CD4-positive, alpha-beta T cell (primary cell): ENCODE results near the gene DRAM1. TPM values are rescaled to one million over a fixed set of nuclear protein-coding genes. Genes with fewer than 3 reads are reported as not detected.
"Not testable (repeated sequence)": the region's sequence is repeated elsewhere in the genome, so short reads cannot be mapped to it uniquely, and the experiment has no call there.

Source experiments
- ATAC-seq: fragments of 200-7000 bp; cut with Tn5 transposase; one replicate; pipeline ENCODE4 v1.10.0; 2022; ENCODE audit warnings: mild to moderate bottlenecking; ENCODE audit not compliant: poor library complexity
- CTCF ChIA-PET: fragments of 350-600 bp; sonication (Branson Sonifier 250); formaldehyde crosslinking; loops from one replicate; lab custom pipeline; 2021; ENCODE audit warnings: antibody characterized with exemption, inconsistent platforms; lab: Charles Lee
- POLR2A ChIA-PET: fragments of 350-600 bp; sonication (Branson Sonifier 250); formaldehyde crosslinking; loops from one replicate; lab custom pipeline; 2021; ENCODE audit warnings: antibody characterized with exemption, inconsistent platforms; lab: Charles Lee
- DNase-seq, 14 experiments: peaks; one replicate each; pipeline ENCODE4 v3.0.0-alpha.2; 2013 to 2020; ENCODE audit warnings: mixed read lengths in 2 of 14
- H3K27ac ChIP-seq, 2 donors: one replicate each; pipeline versions ENCODE4 v1.5.1 to v1.7.0; 2013; ENCODE audit warnings: low read length in 2 of 2, low read depth in 1 of 2, mild to moderate bottlenecking in 1 of 2
- H3K27me3 ChIP-seq, 2 experiments: 1 replicate in 1 of 2; 2 replicates in 1 of 2; pipeline versions ENCODE4 v1.6.1 to v1.7.0; 2013; ENCODE audit warnings: low read length in 2 of 2, control low read depth in 1 of 2, mild to moderate bottlenecking in 1 of 2, moderate library complexity in 1 of 2; ENCODE audit not compliant: insufficient read depth in 2 of 2, control insufficient read depth in 1 of 2
- H3K36me3 ChIP-seq: one replicate; pipeline ENCODE4 v1.6.1; 2013; ENCODE audit warnings: low read length, control low read depth; ENCODE audit not compliant: insufficient read depth
- H3K4me1 ChIP-seq: one replicate; pipeline ENCODE4 v1.6.1; 2013; ENCODE audit warnings: low read length, control low read depth; ENCODE audit not compliant: insufficient read depth
- H3K4me3 ChIP-seq: one replicate; pipeline ENCODE4 v1.5.1; 2013; ENCODE audit warnings: mild to moderate bottlenecking, low read length, moderate library complexity
- H3K9me3 ChIP-seq, 2 experiments: 1 replicate in 1 of 2; 2 replicates in 1 of 2; pipeline versions ENCODE4 v1.6.1 to v1.7.0; 2013; ENCODE audit warnings: low read length in 2 of 2, mild to moderate bottlenecking in 2 of 2, control low read depth in 1 of 2, moderate library complexity in 1 of 2; ENCODE audit not compliant: control insufficient read depth in 1 of 2, insufficient read depth in 1 of 2
- H3K27ac Mint-ChIP-seq: one replicate; pipeline ENCODE4 v1.8.0; 2020; ENCODE audit warnings: mixed read lengths
- H3K27me3 Mint-ChIP-seq: one replicate; pipeline ENCODE4 v1.8.0; 2021; ENCODE audit warnings: mixed read lengths
- H3K36me3 Mint-ChIP-seq: one replicate; pipeline ENCODE4 v1.8.0; 2021; ENCODE audit warnings: low read depth, mixed read lengths
- H3K4me1 Mint-ChIP-seq: one replicate; pipeline ENCODE4 v1.8.0; 2021; ENCODE audit warnings: low read depth, mixed read lengths
- H3K4me3 Mint-ChIP-seq: one replicate; pipeline ENCODE4 v1.8.0; 2020; ENCODE audit warnings: mild to moderate bottlenecking, mixed read lengths
- H3K9me3 Mint-ChIP-seq: one replicate; pipeline ENCODE4 v1.8.0; 2020; ENCODE audit warnings: mixed read lengths
- CTCF ChIP-seq: fragments of 200-600 bp; IDR thresholded peaks from one replicate; pipeline ENCODE4 v1.8.0; 2022; ENCODE audit warnings: antibody characterized with exemption, mild to moderate bottlenecking
- intact Hi-C, 2 experiments: fragments of 100-400 bp; cut with DNase I in 1 of 2; cut with micrococcal nuclease in 1 of 2; formaldehyde crosslinking; loops; one replicate each; pipeline versions ENCODE4 v1.15.1 to v1.9.0; 2023 to 2025; cut with DNase I, micrococcal nuclease
- total RNA-seq, 174 experiments: library from RNA in 2 of 174; stranded (reverse) in 2 of 174; gene quantifications; one replicate each; pipeline ENCODE4 v1.2.3 and lab custom pipeline; 2021 to 2026

Gene DRAM1
- total RNA-seq, 2 experiments from 2014 or later, result 1.3 to 1.6 TPM

GRCh38 chr12:101855364-101855884 is 22.0 kb upstream of the DRAM1 start:
- H3K27me3 ChIP-seq, result no peaks in the 10 kb centered on the region
- H3K4me1 ChIP-seq, result no peaks in the 10 kb centered on the region
- TF ChIP-seq CTCF, result no peak
- CTCF ChIA-PET, result interaction anchor here (1.4 kb wide), 1 partner anchor 24 kb away, joined by 3 read pairs; the partner anchor contains the start of gene GNPTAB
- H3K4me3 ChIP-seq, result no peak overlapping the region
- H3K27ac ChIP-seq, result no peak overlapping the region
- intact Hi-C loops, result no loop called here
- no peaks in the 10 kb centered on the region for H3K27me3 Mint-ChIP-seq
- H3K27ac Mint-ChIP-seq, result no peak overlapping the region
- no peaks in the 10 kb centered on the region for H3K9me3 Mint-ChIP-seq
- no peaks in the 10 kb centered on the region for H3K36me3 ChIP-seq
- no peaks in the 10 kb centered on the region for H3K4me1 Mint-ChIP-seq
- DNase-seq (no peak), ATAC-seq (no peak)
- POLR2A ChIA-PET, result no interaction called here
- H3K9me3 ChIP-seq, result no peaks in the 10 kb centered on the region
- H3K4me3 Mint-ChIP-seq, result no peak overlapping the region
- H3K36me3 Mint-ChIP-seq, result no peaks in the 10 kb centered on the region

- no peaks in the 10 kb centered on the region for H3K27me3 Mint-ChIP-seq
- no peak for ATAC-seq
These were observed 21.4 kb upstream of the DRAM1 start for GRCh38 chr12:101855976-101856375.

GRCh38 chr12:101856614-101857013 is 20.8 kb upstream of the DRAM1 start:
- H3K9me3 Mint-ChIP-seq, H3K27ac Mint-ChIP-seq, POLR2A ChIA-PET, ATAC-seq, H3K27me3 ChIP-seq, H3K36me3 Mint-ChIP-seq, DNase-seq, H3K4me1 ChIP-seq, H3K36me3 ChIP-seq, H3K9me3 ChIP-seq, intact Hi-C loops, H3K27ac ChIP-seq, H3K27me3 Mint-ChIP-seq, H3K4me3 ChIP-seq, H3K4me3 Mint-ChIP-seq, H3K4me1 Mint-ChIP-seq: not testable (repeated sequence)
- CTCF ChIA-PET, result interaction anchor here (1.4 kb wide), 1 partner anchor 25 kb away, joined by 3 read pairs; the partner anchor contains the start of gene GNPTAB

More at GRCh38 chr12:101855976-101856375, 21.4 kb upstream of the DRAM1 start:
- TF ChIP-seq CTCF, result no peak
- ChIA-PET POLR2A (no interaction called here), CTCF (interaction anchor here (1.4 kb wide), 1 partner anchor 25 kb away, joined by 3 read pairs; the partner anchor contains the start of gene GNPTAB)
- no peak for DNase-seq
- H3K4me3 Mint-ChIP-seq, result no peak overlapping the region
- no peak overlapping the region for H3K27ac Mint-ChIP-seq
- Histone ChIP-seq H3K9me3 (no peaks in the 10 kb centered on the region), H3K27me3 (no peaks in the 10 kb centered on the region), H3K4me3 (no peak overlapping the region), H3K27ac (no peak overlapping the region), H3K36me3 (no peaks in the 10 kb centered on the region), H3K4me1 (no peaks in the 10 kb centered on the region)
- intact Hi-C loops, result no loop called here
- H3K36me3 Mint-ChIP-seq, result no peaks in the 10 kb centered on the region
- H3K4me1 Mint-ChIP-seq, result no peaks in the 10 kb centered on the region
- no peaks in the 10 kb centered on the region for H3K9me3 Mint-ChIP-seq

- Mint-ChIP-seq H3K27ac (no peak overlapping the region), H3K27me3 (no peaks in the 10 kb centered on the region), H3K4me1 (no peaks in the 10 kb centered on the region), H3K36me3 (no peaks in the 10 kb centered on the region), H3K9me3 (no peaks in the 10 kb centered on the region), H3K4me3 (no peak overlapping the region)
- no peaks in the 10 kb centered on the region for H3K36me3 ChIP-seq
- H3K27ac ChIP-seq, result no peak overlapping the region
- no peak overlapping the region for H3K4me3 ChIP-seq
- no peaks in the 10 kb centered on the region for H3K27me3 ChIP-seq
- TF ChIP-seq CTCF, result no peak
- ATAC-seq (no peak), DNase-seq (peak in 2 of 14 experiments; percentile 26 to 38)
- POLR2A ChIA-PET, result no interaction called here
- intact Hi-C loops, result no loop called here
- CTCF ChIA-PET, result no interaction called here
- H3K4me1 ChIP-seq, result no peaks in the 10 kb centered on the region
- H3K9me3 ChIP-seq, result no peaks in the 10 kb centered on the region
These were observed 20.3 kb upstream of the DRAM1 start for GRCh38 chr12:101857043-101857558.
